SK-N-SH treated with all-trans-retinoic acid at 6 μM for 48 hours (cell line): ENCODE results near the gene CCT3.

Experiments
- ATAC-seq: fragments of 200-7000 bp; cut with Tn5 transposase; 3 replicates; pipeline ENCODE4 v1.9.1; 2020; ENCODE audit warnings: mild to moderate bottlenecking, moderate library complexity
- ARNTL ChIP-seq: fragments of 450-650 bp; formaldehyde crosslinking; IDR thresholded peaks from 2 replicates; pipeline ENCODE4 v1.5.0; 2020; ENCODE audit warnings: low read depth, mild to moderate bottlenecking, moderate library complexity, borderline replicate concordance
- CREB5 ChIP-seq: fragments of 250-450 bp; sonication (Bioruptor Pico); IDR thresholded peaks from 2 replicates; pipeline ENCODE4 v1.5.1; 2020; ENCODE audit warnings: low read depth, mild to moderate bottlenecking, moderate library complexity
- CSDC2 ChIP-seq: fragments of 250-450 bp; sonication (Bioruptor Pico); IDR thresholded peaks from 2 replicates; pipeline ENCODE4 v1.5.0; 2020; ENCODE audit warnings: mild to moderate bottlenecking, moderate library complexity
- CSRNP3 ChIP-seq: fragments of 250-450 bp; sonication (Bioruptor Pico); IDR thresholded peaks from 2 replicates; pipeline ENCODE4 v1.5.1; 2021; ENCODE audit warnings: mild to moderate bottlenecking, moderate library complexity
- ESRRG ChIP-seq: fragments of 250-450 bp; sonication (Bioruptor Pico); IDR thresholded peaks from 2 replicates; pipeline ENCODE4 v1.6.1; 2021; ENCODE audit warnings: mild to moderate bottlenecking
- GLIS3 ChIP-seq: fragments of 250-450 bp; sonication (Bioruptor Pico); IDR thresholded peaks from 2 replicates; pipeline ENCODE4 v1.5.0; 2020; ENCODE audit warnings: mild to moderate bottlenecking, moderate library complexity
- ISL1 ChIP-seq: fragments of 250-450 bp; sonication (Bioruptor Pico); IDR thresholded peaks from 2 replicates; pipeline ENCODE4 v2.1.2; 2022; ENCODE audit warnings: mild to moderate bottlenecking, moderate library complexity
- OSR1 ChIP-seq: fragments of 250-450 bp; sonication (Bioruptor Pico); IDR thresholded peaks from 2 replicates; pipeline ENCODE4 v1.8.0; 2022; ENCODE audit warnings: moderate library complexity, mild to moderate bottlenecking, inconsistent platforms
- PATZ1 ChIP-seq: fragments of 250-450 bp; sonication (Bioruptor Pico); IDR thresholded peaks from 2 replicates; pipeline ENCODE4 v1.8.0; 2020; ENCODE audit warnings: mild to moderate bottlenecking, moderate library complexity, borderline replicate concordance
- RARB ChIP-seq: fragments of 250-450 bp; sonication (Bioruptor Pico); IDR thresholded peaks from 2 replicates; pipeline ENCODE4 v1.8.0; 2021; ENCODE audit warnings: mild to moderate bottlenecking, moderate library complexity
- SNAI2 ChIP-seq: fragments of 250-450 bp; sonication (Bioruptor Pico); IDR thresholded peaks from 2 replicates; pipeline ENCODE4 v1.5.0; 2020; ENCODE audit warnings: mild to moderate bottlenecking, moderate library complexity
- TOX ChIP-seq: fragments of 250-450 bp; sonication (Bioruptor Pico); IDR thresholded peaks from 2 replicates; pipeline ENCODE4 v1.8.0; 2021; ENCODE audit warnings: mild to moderate bottlenecking, moderate library complexity, borderline replicate concordance
- TSHZ2 ChIP-seq: fragments of 250-450 bp; sonication (Bioruptor Pico); IDR thresholded peaks from 2 replicates; pipeline ENCODE4 v1.5.0; 2020; ENCODE audit warnings: mild to moderate bottlenecking, moderate library complexity
- ZFP3 ChIP-seq: fragments of 250-450 bp; sonication (Bioruptor Pico); IDR thresholded peaks from 2 replicates; pipeline ENCODE4 v1.5.0; 2020; ENCODE audit warnings: mild to moderate bottlenecking, moderate library complexity
- ZFP30 ChIP-seq: fragments of 450-650 bp; formaldehyde crosslinking; IDR thresholded peaks from 2 replicates; pipeline ENCODE4 v1.5.0; 2022; ENCODE audit warnings: mild to moderate bottlenecking, moderate library complexity
- ZNF565 ChIP-seq: fragments of 450-650 bp; formaldehyde crosslinking; conservative IDR thresholded peaks from 2 replicates; pipeline ENCODE4 v1.5.0; 2020; ENCODE audit warnings: low read depth, mild to moderate bottlenecking, moderate library complexity
- ZNF70 ChIP-seq: fragments of 450-650 bp; formaldehyde crosslinking; IDR thresholded peaks from 2 replicates; pipeline ENCODE4 v1.5.0; 2020; ENCODE audit warnings: mild to moderate bottlenecking, moderate library complexity
- ZNF8 ChIP-seq: fragments of 450-650 bp; formaldehyde crosslinking; IDR thresholded peaks from 2 replicates; pipeline ENCODE4 v1.5.0; 2020; ENCODE audit warnings: mild to moderate bottlenecking, moderate library complexity

CCT3 gene

GRCh38 chr1:156376958-156377919, 39.1 kb upstream of the CCT3 start (continued):
- TF ChIP-seq TSHZ2 (CRISPR knock-in tag) (no peak), ISL1 (CRISPR knock-in tag) (no peak), ZFP30 (CRISPR knock-in tag) (no peak)

- TF ChIP-seq ZFP30 (CRISPR knock-in tag) (no peak), ESRRG (CRISPR knock-in tag) (no peak), SNAI2 (no peak), ZNF70 (no peak), RARB (CRISPR knock-in tag) (no peak), TSHZ2 (CRISPR knock-in tag) (no peak), GLIS3 (CRISPR knock-in tag) (no peak), PATZ1 (no peak)
- no peak for ATAC-seq
Observed at GRCh38 chr1:156376146-156376545, 38.1 kb upstream of the CCT3 start.

GRCh38 chr1:156373546-156373945, 35.5 kb upstream of the CCT3 start:
- TF ChIP-seq CSRNP3 (CRISPR knock-in tag) (no peak), ZNF8 (CRISPR knock-in tag) (no peak), SNAI2 (no peak), GLIS3 (CRISPR knock-in tag) (no peak), PATZ1 (no peak), TSHZ2 (CRISPR knock-in tag) (no peak), CREB5 (CRISPR knock-in tag) (no peak), OSR1 (CRISPR knock-in tag) (no peak), ARNTL (CRISPR knock-in tag) (no peak), ZFP3 (CRISPR knock-in tag) (no peak), ZNF565 (CRISPR knock-in tag) (no peak), TOX (CRISPR knock-in tag) (no peak), RARB (CRISPR knock-in tag) (no peak), ESRRG (CRISPR knock-in tag) (no peak), ZFP30 (CRISPR knock-in tag) (no peak), ZNF70 (no peak), CSDC2 (CRISPR knock-in tag) (no peak)
- ATAC-seq = no peak
